Ishikawa (cell line): Measurements from ENCODE around the gene STRN4.

Experiments
- EGR1 ChIP-seq: IDR thresholded peaks from 2 replicates; pipeline ENCODE4 v1.6.1; 2012
- EP300 ChIP-seq: IDR thresholded peaks from 2 replicates; pipeline ENCODE4 v1.6.1; 2012; ENCODE audit warnings: borderline replicate concordance
- NFIC ChIP-seq: IDR thresholded peaks from 2 replicates; pipeline ENCODE4 v1.6.1; 2012
- RAD21 ChIP-seq: IDR thresholded peaks from 2 replicates; pipeline ENCODE4 v1.6.1; 2012; ENCODE audit warnings: low read depth
- TAF1 ChIP-seq: IDR thresholded peaks from 2 replicates; pipeline ENCODE4 v1.6.1; 2012; ENCODE audit warnings: low read depth, mild to moderate bottlenecking
- TCF12 ChIP-seq: IDR thresholded peaks from 2 replicates; pipeline ENCODE4 v1.6.1; 2012; ENCODE audit warnings: low read depth
- TEAD4 ChIP-seq: IDR thresholded peaks from 2 replicates; pipeline ENCODE4 v1.6.1; 2012
- YY1 ChIP-seq: IDR thresholded peaks from 2 replicates; pipeline ENCODE4 v1.6.1; 2012; ENCODE audit warnings: low read depth
- ZBTB7A ChIP-seq: IDR thresholded peaks from 2 replicates; pipeline ENCODE4 v1.6.1; 2012; ENCODE audit warnings: low read depth
- TF ChIP-seq, protein P1 (sequence below): IDR thresholded peaks from 2 replicates; pipeline ENCODE4 v1.6.1; 2012; ENCODE audit warnings: low read depth, mild to moderate bottlenecking
- TF ChIP-seq, protein P2 (sequence below): IDR thresholded peaks from 2 replicates; pipeline ENCODE4 v1.6.1; 2012

DNA sequence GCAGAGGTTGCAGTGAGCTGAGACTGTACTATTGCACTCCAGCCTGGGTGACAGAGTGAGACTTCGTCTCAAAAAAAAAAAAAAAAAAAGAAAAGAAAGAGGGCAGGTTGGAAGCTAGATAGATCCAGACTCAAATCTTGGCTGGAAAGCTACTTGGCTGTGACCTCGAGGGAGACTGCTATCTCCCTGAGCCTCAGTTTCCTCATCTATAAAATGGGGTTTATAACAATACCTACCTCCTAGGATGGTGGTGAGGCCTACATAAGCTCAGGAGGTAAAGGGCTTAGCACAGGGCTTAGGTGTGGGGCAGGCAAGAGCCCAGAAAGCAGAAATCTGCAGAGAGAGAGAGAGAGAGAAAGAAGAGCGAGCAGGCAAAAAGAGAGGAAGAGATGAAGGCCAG is 61.1 kb downstream of the STRN4 start:
- TF ChIP-seq RAD21 (no peak), NFIC (no peak), EP300 (no peak), TCF12 (no peak), YY1 (no peak), EGR1 (no peak), TAF1 (no peak), TEAD4 (no peak), ZBTB7A (no peak)
- TF ChIP-seq, protein P1, sequence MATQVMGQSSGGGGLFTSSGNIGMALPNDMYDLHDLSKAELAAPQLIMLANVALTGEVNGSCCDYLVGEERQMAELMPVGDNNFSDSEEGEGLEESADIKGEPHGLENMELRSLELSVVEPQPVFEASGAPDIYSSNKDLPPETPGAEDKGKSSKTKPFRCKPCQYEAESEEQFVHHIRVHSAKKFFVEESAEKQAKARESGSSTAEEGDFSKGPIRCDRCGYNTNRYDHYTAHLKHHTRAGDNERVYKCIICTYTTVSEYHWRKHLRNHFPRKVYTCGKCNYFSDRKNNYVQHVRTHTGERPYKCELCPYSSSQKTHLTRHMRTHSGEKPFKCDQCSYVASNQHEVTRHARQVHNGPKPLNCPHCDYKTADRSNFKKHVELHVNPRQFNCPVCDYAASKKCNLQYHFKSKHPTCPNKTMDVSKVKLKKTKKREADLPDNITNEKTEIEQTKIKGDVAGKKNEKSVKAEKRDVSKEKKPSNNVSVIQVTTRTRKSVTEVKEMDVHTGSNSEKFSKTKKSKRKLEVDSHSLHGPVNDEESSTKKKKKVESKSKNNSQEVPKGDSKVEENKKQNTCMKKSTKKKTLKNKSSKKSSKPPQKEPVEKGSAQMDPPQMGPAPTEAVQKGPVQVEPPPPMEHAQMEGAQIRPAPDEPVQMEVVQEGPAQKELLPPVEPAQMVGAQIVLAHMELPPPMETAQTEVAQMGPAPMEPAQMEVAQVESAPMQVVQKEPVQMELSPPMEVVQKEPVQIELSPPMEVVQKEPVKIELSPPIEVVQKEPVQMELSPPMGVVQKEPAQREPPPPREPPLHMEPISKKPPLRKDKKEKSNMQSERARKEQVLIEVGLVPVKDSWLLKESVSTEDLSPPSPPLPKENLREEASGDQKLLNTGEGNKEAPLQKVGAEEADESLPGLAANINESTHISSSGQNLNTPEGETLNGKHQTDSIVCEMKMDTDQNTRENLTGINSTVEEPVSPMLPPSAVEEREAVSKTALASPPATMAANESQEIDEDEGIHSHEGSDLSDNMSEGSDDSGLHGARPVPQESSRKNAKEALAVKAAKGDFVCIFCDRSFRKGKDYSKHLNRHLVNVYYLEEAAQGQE = no peak
- TF ChIP-seq, protein P2, sequence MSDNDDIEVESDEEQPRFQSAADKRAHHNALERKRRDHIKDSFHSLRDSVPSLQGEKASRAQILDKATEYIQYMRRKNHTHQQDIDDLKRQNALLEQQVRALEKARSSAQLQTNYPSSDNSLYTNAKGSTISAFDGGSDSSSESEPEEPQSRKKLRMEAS = no peak
